22Rv1 (cell line): ENCODE measurements around the gene TTLL1.
A peak's percentile ranks its signal among the peaks of the same experiment; 100 is the strongest.

Source experiments
- H3K27ac ChIP-seq: fragments of 450-650 bp; 2 replicates; pipeline ENCODE4 v1.5.1; 2017
- ZFX ChIP-seq: fragments of 450-650 bp; IDR thresholded peaks from 2 replicates; pipeline ENCODE4 v1.6.1; 2017; ENCODE audit warnings: antibody characterized with exemption, borderline replicate concordance
- TF ChIP-seq, protein P1 (sequence below): fragments of 450-650 bp; IDR thresholded peaks from 2 replicates; pipeline ENCODE4 v1.5.1; 2017; ENCODE audit warnings: mild to moderate bottlenecking

TTLL1 gene

DNA sequence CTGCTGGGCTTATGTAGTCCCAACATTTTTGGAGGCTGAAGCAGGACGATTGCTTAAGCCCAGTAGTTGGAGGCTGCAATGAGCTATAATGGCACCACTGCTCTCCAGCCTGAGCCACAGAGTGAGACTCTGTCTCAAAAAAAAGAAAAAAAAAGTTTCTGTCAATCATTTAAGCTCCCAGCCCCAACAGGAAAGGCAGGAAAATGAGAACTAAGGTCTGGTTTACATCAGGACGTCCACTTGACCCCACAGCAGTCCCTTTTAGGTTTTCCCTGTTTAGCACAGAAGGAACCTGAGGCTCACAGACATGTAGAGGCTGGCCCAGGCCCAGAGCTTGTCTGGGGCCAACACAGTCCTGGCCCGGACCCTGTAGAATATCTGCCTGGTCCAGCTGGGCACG is 9.2 kb upstream of the TTLL1 start:
- H3K27ac ChIP-seq: no peak overlapping the region

DNA sequence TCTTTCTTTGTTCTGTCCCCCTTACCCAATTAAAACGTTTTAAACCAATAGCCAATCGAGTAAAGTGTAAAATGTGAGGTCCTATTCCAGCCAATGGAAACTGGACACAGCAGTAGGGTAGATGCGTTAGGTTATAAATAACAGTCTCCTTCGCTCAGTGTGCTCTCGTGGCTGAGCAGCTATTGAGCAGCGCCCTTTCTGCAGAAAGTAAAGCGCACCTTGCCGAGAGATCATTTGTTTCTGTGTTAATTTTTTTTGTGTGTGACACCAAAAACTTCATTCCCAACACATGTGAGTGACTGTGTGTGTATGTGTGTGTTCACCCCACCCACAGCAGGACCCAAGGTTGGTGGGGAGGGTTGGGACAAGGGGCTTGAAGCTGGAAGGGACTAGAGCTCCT is 7.2 kb upstream of the TTLL1 start:
- TF ChIP-seq ZFX: no peak
- TF ChIP-seq, protein P1, sequence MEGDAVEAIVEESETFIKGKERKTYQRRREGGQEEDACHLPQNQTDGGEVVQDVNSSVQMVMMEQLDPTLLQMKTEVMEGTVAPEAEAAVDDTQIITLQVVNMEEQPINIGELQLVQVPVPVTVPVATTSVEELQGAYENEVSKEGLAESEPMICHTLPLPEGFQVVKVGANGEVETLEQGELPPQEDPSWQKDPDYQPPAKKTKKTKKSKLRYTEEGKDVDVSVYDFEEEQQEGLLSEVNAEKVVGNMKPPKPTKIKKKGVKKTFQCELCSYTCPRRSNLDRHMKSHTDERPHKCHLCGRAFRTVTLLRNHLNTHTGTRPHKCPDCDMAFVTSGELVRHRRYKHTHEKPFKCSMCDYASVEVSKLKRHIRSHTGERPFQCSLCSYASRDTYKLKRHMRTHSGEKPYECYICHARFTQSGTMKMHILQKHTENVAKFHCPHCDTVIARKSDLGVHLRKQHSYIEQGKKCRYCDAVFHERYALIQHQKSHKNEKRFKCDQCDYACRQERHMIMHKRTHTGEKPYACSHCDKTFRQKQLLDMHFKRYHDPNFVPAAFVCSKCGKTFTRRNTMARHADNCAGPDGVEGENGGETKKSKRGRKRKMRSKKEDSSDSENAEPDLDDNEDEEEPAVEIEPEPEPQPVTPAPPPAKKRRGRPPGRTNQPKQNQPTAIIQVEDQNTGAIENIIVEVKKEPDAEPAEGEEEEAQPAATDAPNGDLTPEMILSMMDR: no peak
- H3K27ac ChIP-seq: no peak overlapping the region

More for the DNA sequence above, 9.2 kb upstream of the TTLL1 start:
- no peak for TF ChIP-seq ZFX
- TF ChIP-seq, protein P1: no peak

DNA sequence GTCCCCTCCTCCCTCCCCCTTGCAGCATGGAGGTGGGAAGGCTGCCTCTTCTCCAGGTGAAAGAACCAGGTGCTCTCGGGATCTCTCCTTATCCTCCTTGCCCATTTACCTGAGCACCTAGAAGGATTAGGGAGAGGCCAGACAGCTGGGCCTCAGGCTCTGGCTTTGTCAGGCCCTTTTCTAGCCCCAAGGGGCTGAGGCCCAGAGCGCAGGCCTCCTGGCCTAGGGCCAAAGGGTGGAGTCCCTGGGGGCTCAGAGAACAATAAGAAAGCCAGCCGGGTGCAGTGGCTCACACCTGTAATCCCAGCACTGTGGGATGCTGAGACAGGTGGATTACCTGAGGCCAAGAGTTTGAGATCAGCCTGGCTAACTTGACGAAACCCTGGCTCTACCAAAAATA is 5.4 kb upstream of the TTLL1 start:
- no peak overlapping the region for H3K27ac ChIP-seq
- TF ChIP-seq ZFX: no peak
- TF ChIP-seq, protein P1: no peak

DNA sequence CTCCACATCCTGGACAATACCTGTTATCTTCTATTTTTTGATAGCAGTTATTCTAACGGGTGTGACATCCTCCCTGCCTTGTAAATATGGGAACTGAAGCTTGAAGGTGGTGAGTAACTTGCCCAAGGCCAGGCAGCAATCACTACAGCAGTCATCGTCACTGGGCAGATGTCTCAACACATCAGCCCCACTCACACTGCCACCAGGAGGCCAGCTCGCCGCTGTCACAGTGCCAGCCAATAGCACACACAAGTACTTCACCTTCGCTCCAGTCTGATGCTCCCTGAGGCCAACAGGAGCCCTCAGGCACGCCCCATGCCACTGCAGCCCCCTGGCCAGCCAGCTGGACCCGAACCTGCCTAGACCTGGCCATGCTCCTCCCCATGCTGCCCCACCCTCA is 4.9 kb upstream of the TTLL1 start:
- TF ChIP-seq ZFX: no peak
- TF ChIP-seq, protein P1: peak; percentile 19; the same call in 1 of the 2 replicates
- no peak overlapping the region for H3K27ac ChIP-seq

DNA sequence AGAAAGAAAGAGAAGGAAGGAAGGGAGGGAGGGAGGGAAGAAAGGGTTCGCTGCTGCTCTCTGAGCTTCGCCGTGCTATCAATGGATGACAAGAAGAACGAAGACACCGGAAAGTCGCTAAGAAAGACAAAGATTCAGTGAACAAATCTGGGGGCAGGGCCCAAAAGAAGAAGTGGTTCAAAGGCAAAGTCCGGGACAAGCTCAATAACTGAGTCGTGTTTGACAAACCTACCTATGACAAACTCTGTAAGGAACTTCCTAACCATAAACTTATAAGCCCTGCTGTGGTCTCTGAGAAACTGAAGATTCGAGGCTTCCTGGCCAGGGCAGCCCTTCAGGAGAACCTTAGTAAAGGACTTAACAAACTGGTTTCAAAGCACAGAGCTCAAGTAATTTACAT is 2.9 kb upstream of the TTLL1 start:
- TF ChIP-seq, protein P1: no peak
- no peak for TF ChIP-seq ZFX
- H3K27ac ChIP-seq: no peak overlapping the region

DNA sequence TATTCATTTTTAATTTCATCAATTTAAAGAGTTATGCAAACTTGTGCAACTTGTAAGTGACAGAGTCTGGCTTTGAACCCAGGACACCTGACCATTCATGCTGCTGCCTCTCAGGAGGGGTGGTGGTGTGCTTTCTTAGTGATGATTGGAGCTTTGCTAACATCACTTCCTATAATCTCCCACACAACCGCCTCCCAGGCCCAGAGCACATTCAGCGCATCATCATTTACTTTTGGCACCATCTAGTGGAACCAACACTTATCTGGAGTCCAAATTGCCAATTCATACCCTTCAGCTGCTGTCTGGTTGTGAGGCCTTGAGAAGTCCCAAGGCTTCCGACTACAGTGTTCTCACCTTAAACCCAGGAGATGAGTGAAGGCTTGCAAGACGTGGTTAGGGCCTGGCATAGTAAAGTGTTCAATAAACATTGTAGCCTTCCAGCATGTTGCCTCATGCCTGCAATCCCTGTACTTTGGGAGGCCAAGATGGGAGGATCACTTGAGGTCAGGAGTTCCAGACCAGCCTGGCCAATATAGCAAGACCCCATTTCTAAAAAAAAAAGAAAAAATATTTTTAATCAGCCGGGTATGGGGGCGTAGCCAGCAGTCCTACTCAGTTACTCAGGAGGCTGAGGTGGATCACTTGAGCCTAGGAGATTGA is 1.1 kb upstream of the TTLL1 start:
- TF ChIP-seq, protein P1: peak; percentile 75
- TF ChIP-seq ZFX: no peak
- H3K27ac ChIP-seq: peak overlapping the region; percentile 78

DNA sequence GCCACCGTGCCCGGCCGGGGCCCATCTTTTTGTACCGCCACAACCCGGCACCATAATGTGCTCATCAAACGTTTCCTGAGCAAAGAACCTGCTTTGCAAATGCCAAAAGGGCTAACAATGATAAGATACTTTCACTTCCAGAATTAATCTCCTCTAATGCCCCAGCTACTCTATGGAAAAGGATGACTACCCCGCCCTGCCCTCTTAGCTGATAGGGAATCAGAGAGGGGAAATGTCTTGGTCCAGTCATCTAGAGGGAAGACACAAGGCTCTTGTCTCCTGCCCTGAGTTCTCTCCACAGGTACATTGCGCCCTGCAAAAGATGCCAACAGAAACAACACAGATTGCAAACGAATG is 586 bp downstream of the TTLL1 start:
- peak overlapping the region; percentile 78 for H3K27ac ChIP-seq
- TF ChIP-seq ZFX: no peak
- TF ChIP-seq, protein P1: no peak
